SK-N-SH treated with all-trans-retinoic acid at 6 μM for 48 hours (cell line): ENCODE data around the gene NTSR2.

Source experiments
- ATAC-seq: fragments of 200-7000 bp; cut with Tn5 transposase; 3 replicates; pipeline ENCODE4 v1.9.1; 2020; ENCODE audit warnings: mild to moderate bottlenecking, moderate library complexity
- ARNTL ChIP-seq: fragments of 450-650 bp; formaldehyde crosslinking; IDR thresholded peaks from 2 replicates; pipeline ENCODE4 v1.5.0; 2020; ENCODE audit warnings: low read depth, mild to moderate bottlenecking, moderate library complexity, borderline replicate concordance
- BACH2 ChIP-seq: fragments of 250-450 bp; sonication (Bioruptor Pico); IDR thresholded peaks from 2 replicates; pipeline ENCODE4 v1.9.0; 2021; ENCODE audit warnings: mild to moderate bottlenecking, borderline replicate concordance
- CSDC2 ChIP-seq: fragments of 250-450 bp; sonication (Bioruptor Pico); IDR thresholded peaks from 2 replicates; pipeline ENCODE4 v1.5.0; 2020; ENCODE audit warnings: mild to moderate bottlenecking, moderate library complexity
- ESRRG ChIP-seq: fragments of 250-450 bp; sonication (Bioruptor Pico); IDR thresholded peaks from 2 replicates; pipeline ENCODE4 v1.6.1; 2021; ENCODE audit warnings: mild to moderate bottlenecking
- GLIS3 ChIP-seq: fragments of 250-450 bp; sonication (Bioruptor Pico); IDR thresholded peaks from 2 replicates; pipeline ENCODE4 v1.5.0; 2020; ENCODE audit warnings: mild to moderate bottlenecking, moderate library complexity
- ISL1 ChIP-seq: fragments of 250-450 bp; sonication (Bioruptor Pico); IDR thresholded peaks from 2 replicates; pipeline ENCODE4 v2.1.2; 2022; ENCODE audit warnings: mild to moderate bottlenecking, moderate library complexity
- PPARA ChIP-seq: fragments of 250-450 bp; sonication (Bioruptor Pico); IDR thresholded peaks from 2 replicates; pipeline ENCODE4 v1.5.0; 2020; ENCODE audit warnings: mild to moderate bottlenecking, borderline replicate concordance
- RARB ChIP-seq: fragments of 250-450 bp; sonication (Bioruptor Pico); IDR thresholded peaks from 2 replicates; pipeline ENCODE4 v1.8.0; 2021; ENCODE audit warnings: mild to moderate bottlenecking, moderate library complexity
- TCF4 ChIP-seq: fragments of 250-450 bp; sonication (Bioruptor Pico); IDR thresholded peaks from 2 replicates; pipeline ENCODE4 v1.8.0; 2021; ENCODE audit warnings: mild to moderate bottlenecking, moderate library complexity, borderline replicate concordance
- TOX ChIP-seq: fragments of 250-450 bp; sonication (Bioruptor Pico); IDR thresholded peaks from 2 replicates; pipeline ENCODE4 v1.8.0; 2021; ENCODE audit warnings: mild to moderate bottlenecking, moderate library complexity, borderline replicate concordance
- ZC3H10 ChIP-seq: fragments of 250-450 bp; sonication (Bioruptor Pico); IDR thresholded peaks from 2 replicates; pipeline ENCODE4 v1.5.1; 2021; ENCODE audit warnings: mild to moderate bottlenecking, moderate library complexity
- ZFP30 ChIP-seq: fragments of 450-650 bp; formaldehyde crosslinking; IDR thresholded peaks from 2 replicates; pipeline ENCODE4 v1.5.0; 2022; ENCODE audit warnings: mild to moderate bottlenecking, moderate library complexity
- ZNF70 ChIP-seq: fragments of 450-650 bp; formaldehyde crosslinking; IDR thresholded peaks from 2 replicates; pipeline ENCODE4 v1.5.0; 2020; ENCODE audit warnings: mild to moderate bottlenecking, moderate library complexity
- TF ChIP-seq, protein P1 (sequence below): fragments of 250-450 bp; sonication (Bioruptor Pico); IDR thresholded peaks from 2 replicates; pipeline ENCODE4 v1.5.0; 2020; ENCODE audit warnings: mild to moderate bottlenecking, moderate library complexity
- TF ChIP-seq, protein P2 (sequence below): fragments of 250-450 bp; sonication (Bioruptor Pico); IDR thresholded peaks from 2 replicates; pipeline ENCODE4 v1.8.0; 2021; ENCODE audit warnings: low read depth, mild to moderate bottlenecking, moderate library complexity, borderline replicate concordance
- TF ChIP-seq, protein P3 (sequence below): fragments of 250-450 bp; sonication (Bioruptor Pico); IDR thresholded peaks from 2 replicates; pipeline ENCODE4 v1.5.1; 2020; ENCODE audit warnings: low read depth, mild to moderate bottlenecking, moderate library complexity
- TF ChIP-seq, protein P4 (sequence below): fragments of 250-450 bp; sonication (Bioruptor Pico); IDR thresholded peaks from 2 replicates; pipeline ENCODE4 v1.5.1; 2021; ENCODE audit warnings: mild to moderate bottlenecking, moderate library complexity

NTSR2 gene

DNA sequence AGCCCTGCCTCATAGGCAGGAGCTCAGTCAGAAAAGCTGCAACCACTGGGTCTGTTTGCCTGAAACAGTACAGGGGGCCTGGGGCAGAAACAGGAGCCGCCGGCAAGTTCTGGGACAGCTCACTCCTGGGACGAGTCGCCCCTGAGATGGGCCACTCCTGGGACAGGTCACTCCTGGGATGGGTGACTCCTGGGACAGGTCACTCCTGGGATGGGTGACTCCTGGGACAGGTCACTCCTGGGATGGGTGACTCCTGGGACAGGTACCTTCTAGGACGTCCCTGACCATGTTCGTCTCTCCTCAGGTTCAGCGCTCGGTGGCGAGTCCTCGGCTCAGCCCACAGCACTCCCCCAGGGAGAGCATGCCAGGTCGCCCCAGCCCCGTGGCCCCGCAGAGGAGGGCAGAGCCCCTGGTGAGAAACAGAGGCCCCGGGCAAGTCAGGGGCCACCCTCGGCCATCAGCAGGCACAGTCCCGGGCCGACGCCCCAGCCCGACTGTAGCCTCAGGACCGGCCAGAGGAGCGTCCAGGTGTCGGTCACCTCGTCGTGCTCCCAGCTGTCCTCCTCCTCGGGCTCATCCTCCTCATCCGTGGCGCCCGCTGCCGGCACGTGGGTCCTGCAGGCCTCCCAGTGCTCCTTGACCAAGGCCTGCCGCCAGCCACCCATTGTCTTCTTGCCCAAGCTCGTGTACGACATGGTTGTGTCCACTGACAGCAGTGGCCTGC is 51.8 kb downstream of the NTSR2 start:
- ATAC-seq, result no peak
- TF ChIP-seq BACH2 (CRISPR knock-in tag), result no peak
- no peak for TF ChIP-seq TOX (CRISPR knock-in tag)

DNA sequence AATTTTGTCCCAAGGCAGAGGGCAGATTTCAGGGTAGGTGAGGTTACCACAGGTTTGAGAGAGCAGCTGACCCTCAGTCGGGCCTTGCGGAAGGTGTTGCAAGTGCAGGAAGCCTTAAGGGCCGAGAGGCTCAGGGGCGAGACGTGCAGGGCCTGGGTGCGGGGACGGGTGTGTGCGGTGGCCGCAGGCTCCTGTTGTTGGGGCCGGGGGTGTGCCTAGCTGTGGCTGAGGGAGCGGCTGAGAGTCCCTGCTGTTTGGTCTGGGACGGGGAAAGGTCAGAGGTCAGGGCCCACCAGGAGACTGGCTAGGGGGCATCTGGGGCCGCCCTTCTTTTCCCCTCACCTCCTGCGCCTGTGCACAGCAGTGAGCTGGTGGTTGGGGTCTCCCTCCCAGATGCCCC is 52.5 kb downstream of the NTSR2 start:
- ATAC-seq, result no peak
- TF ChIP-seq, protein P1, sequence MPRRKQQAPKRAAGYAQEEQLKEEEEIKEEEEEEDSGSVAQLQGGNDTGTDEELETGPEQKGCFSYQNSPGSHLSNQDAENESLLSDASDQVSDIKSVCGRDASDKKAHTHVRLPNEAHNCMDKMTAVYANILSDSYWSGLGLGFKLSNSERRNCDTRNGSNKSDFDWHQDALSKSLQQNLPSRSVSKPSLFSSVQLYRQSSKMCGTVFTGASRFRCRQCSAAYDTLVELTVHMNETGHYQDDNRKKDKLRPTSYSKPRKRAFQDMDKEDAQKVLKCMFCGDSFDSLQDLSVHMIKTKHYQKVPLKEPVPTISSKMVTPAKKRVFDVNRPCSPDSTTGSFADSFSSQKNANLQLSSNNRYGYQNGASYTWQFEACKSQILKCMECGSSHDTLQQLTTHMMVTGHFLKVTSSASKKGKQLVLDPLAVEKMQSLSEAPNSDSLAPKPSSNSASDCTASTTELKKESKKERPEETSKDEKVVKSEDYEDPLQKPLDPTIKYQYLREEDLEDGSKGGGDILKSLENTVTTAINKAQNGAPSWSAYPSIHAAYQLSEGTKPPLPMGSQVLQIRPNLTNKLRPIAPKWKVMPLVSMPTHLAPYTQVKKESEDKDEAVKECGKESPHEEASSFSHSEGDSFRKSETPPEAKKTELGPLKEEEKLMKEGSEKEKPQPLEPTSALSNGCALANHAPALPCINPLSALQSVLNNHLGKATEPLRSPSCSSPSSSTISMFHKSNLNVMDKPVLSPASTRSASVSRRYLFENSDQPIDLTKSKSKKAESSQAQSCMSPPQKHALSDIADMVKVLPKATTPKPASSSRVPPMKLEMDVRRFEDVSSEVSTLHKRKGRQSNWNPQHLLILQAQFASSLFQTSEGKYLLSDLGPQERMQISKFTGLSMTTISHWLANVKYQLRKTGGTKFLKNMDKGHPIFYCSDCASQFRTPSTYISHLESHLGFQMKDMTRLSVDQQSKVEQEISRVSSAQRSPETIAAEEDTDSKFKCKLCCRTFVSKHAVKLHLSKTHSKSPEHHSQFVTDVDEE, result no peak
- no peak for TF ChIP-seq ZFP30 (CRISPR knock-in tag)

DNA sequence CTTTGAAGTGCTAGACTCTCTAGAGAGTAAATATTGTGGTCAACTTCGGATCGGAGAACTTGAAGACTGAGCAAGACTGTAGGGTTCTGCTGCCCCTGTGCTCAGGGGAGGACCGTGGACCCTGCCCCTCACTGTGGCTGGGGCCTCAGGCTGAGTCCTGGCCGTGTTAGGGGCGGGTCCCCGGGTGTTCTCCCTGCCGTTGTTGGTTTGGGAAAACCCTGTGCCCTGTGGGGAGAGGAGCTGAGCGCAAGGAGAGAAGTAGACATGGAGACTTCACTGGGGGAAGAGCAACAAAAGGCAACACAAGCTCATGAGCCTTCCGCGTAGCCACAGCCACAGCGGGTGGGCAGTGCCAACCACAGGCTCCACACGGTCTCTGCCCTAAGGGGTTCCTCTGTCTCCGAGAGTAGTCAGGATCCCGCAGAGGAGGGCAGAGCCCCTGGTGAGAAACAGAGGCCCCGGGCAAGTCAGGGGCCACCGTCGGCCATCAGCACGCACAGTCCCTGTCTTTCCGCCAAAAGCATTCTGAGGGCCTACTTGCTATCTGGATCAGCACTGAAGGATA is 53.1 kb downstream of the NTSR2 start:
- TF ChIP-seq GLIS3 (CRISPR knock-in tag), result no peak
- TF ChIP-seq, protein P2, sequence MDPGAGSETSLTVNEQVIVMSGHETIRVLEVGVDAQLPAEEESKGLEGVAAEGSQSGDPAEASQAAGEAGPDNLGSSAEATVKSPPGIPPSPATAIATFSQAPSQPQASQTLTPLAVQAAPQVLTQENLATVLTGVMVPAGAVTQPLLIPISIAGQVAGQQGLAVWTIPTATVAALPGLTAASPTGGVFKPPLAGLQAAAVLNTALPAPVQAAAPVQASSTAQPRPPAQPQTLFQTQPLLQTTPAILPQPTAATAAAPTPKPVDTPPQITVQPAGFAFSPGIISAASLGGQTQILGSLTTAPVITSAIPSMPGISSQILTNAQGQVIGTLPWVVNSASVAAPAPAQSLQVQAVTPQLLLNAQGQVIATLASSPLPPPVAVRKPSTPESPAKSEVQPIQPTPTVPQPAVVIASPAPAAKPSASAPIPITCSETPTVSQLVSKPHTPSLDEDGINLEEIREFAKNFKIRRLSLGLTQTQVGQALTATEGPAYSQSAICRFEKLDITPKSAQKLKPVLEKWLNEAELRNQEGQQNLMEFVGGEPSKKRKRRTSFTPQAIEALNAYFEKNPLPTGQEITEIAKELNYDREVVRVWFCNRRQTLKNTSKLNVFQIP (CRISPR knock-in tag), result no peak
- TF ChIP-seq ISL1 (CRISPR knock-in tag), result no peak
- no peak for TF ChIP-seq ZC3H10 (CRISPR knock-in tag)
- no peak for TF ChIP-seq CSDC2 (CRISPR knock-in tag)
- no peak for TF ChIP-seq TCF4 (CRISPR knock-in tag)
- no peak for TF ChIP-seq ARNTL (CRISPR knock-in tag)
- TF ChIP-seq TOX (CRISPR knock-in tag), result no peak
- TF ChIP-seq, protein P3, sequence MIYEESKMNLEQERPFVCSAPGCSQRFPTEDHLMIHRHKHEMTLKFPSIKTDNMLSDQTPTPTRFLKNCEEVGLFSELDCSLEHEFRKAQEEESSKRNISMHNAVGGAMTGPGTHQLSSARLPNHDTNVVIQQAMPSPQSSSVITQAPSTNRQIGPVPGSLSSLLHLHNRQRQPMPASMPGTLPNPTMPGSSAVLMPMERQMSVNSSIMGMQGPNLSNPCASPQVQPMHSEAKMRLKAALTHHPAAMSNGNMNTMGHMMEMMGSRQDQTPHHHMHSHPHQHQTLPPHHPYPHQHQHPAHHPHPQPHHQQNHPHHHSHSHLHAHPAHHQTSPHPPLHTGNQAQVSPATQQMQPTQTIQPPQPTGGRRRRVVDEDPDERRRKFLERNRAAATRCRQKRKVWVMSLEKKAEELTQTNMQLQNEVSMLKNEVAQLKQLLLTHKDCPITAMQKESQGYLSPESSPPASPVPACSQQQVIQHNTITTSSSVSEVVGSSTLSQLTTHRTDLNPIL, result no peak
- TF ChIP-seq, all 23 proteins: peak for 0
- ATAC-seq, result no peak

DNA sequence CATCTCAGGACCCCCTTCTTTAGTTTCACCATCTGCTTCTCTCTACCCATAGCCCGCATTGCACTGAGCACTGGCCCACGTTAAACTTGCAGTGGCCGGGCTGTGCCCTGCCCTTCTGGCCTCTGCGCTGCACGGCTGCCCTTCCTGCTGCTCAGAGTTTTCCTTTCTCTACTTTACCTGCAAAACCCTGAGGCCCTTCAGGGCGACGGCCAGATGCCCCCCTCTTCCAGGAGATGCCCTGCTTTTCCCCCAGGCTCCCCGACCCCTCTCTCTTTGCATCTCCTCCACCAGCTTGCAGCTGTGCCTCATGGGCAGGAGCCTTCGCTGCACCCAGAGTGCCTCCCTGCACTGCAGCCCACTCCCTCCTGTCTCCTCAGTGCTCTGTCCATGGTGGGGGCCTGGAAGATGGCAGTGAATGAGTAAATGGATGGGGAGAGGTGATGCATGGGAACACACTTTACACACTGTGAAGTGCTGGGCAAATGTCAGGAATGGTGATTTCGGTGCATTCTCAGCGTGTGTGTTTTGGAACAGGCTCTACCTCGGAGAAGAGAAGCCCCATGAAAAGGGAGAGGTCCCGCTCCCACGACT is 53.8 kb downstream of the NTSR2 start:
- no peak for ATAC-seq
- TF ChIP-seq, protein P1, result no peak
- no peak for TF ChIP-seq PPARA (CRISPR knock-in tag)
- TF ChIP-seq RARB (CRISPR knock-in tag), result no peak
- no peak for TF ChIP-seq ESRRG (CRISPR knock-in tag)
- no peak for TF ChIP-seq ISL1 (CRISPR knock-in tag)
- TF ChIP-seq, protein P4, sequence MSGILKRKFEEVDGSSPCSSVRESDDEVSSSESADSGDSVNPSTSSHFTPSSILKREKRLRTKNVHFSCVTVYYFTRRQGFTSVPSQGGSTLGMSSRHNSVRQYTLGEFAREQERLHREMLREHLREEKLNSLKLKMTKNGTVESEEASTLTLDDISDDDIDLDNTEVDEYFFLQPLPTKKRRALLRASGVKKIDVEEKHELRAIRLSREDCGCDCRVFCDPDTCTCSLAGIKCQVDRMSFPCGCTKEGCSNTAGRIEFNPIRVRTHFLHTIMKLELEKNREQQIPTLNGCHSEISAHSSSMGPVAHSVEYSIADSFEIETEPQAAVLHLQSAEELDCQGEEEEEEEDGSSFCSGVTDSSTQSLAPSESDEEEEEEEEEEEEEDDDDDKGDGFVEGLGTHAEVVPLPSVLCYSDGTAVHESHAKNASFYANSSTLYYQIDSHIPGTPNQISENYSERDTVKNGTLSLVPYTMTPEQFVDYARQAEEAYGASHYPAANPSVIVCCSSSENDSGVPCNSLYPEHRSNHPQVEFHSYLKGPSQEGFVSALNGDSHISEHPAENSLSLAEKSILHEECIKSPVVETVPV, result no peak
- TF ChIP-seq ZNF70 (CRISPR knock-in tag), result no peak
- no peak for TF ChIP-seq CSDC2 (CRISPR knock-in tag)
